ENCODE data around the gene UNC13A. TPM values are rescaled to one million over a fixed set of nuclear protein-coding genes. Genes with fewer than 3 reads are reported as not detected.

UNC13A gene
- total and polyA plus RNA-seq, 2 of the 13 experiments (the other 11 are each of a cell fraction or from before 2014, with no cell fraction given) = 0.11 to 0.45 TPM

DNA sequence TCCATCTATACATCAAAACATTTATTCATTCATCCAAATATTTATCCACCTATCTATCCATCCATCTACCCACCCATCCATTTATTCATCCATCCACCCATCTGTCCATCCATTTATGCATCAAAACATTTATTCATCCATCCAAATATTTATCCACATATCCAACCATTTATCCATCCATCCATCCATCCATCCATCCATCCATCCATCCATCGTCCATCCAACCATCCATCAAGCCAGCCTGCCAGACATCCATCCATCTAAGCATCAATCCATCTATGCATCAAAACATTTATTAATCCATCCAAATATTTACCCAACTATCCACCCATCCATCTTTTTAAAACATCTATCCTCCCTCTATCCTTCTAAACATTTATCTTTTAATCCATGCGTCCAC, 62.2 kb downstream of the UNC13A start (continued):
- TF ChIP-seq ZNF318 (CRISPR knock-in tag; IDR thresholded peaks at IDR 0.05) (no peak), MTF2 (CRISPR knock-in tag; IDR thresholded peaks at IDR 0.05; ENCODE audit: borderline replicate concordance) (no peak), MLX (CRISPR knock-in tag; IDR thresholded peaks at IDR 0.05) (no peak), ZNF24 (IDR thresholded peaks at IDR 0.05) (no peak), CENPT (CRISPR knock-in tag; IDR thresholded peaks at IDR 0.05; ENCODE audit: low read depth) (no peak), TBP (CRISPR knock-in tag; IDR thresholded peaks at IDR 0.05) (no peak), ZSCAN31 (CRISPR knock-in tag; IDR thresholded peaks at IDR 0.05; ENCODE audit: low read depth) (no peak)
- TF ChIP-seq, protein P1, sequence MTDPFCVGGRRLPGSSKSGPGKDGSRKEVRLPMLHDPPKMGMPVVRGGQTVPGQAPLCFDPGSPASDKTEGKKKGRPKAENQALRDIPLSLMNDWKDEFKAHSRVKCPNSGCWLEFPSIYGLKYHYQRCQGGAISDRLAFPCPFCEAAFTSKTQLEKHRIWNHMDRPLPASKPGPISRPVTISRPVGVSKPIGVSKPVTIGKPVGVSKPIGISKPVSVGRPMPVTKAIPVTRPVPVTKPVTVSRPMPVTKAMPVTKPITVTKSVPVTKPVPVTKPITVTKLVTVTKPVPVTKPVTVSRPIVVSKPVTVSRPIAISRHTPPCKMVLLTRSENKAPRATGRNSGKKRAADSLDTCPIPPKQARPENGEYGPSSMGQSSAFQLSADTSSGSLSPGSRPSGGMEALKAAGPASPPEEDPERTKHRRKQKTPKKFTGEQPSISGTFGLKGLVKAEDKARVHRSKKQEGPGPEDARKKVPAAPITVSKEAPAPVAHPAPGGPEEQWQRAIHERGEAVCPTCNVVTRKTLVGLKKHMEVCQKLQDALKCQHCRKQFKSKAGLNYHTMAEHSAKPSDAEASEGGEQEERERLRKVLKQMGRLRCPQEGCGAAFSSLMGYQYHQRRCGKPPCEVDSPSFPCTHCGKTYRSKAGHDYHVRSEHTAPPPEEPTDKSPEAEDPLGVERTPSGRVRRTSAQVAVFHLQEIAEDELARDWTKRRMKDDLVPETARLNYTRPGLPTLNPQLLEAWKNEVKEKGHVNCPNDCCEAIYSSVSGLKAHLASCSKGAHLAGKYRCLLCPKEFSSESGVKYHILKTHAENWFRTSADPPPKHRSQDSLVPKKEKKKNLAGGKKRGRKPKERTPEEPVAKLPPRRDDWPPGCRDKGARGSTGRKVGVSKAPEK (CRISPR knock-in tag; IDR thresholded peaks at IDR 0.05; ENCODE audit: borderline replicate concordance) = no peak

All from HepG2 (cell line).